GM12865 (cell line): ENCODE data around the gene ITGBL1.

Experiments used
- DNase-seq: peaks from one replicate; pipeline ENCODE4 v3.0.0; 2010; ENCODE audit warnings: low read depth
- H3K4me3 ChIP-seq: 2 replicates; pipeline ENCODE4 v1.5.1; 2011; ENCODE audit warnings: mild to moderate bottlenecking, low read depth, low read length, control low read depth
- CTCF ChIP-seq: IDR thresholded peaks from 2 replicates; pipeline ENCODE4 v1.5.1; 2011; ENCODE audit warnings: low read length, control low read depth, low read depth, inconsistent platforms; ENCODE audit not compliant: insufficient read depth; ENCODE audit errors: missing control alignments

Gene ITGBL1

GRCh38 chr13:101749584-101749983, 297.1 kb downstream of the ITGBL1 start:
- TF ChIP-seq CTCF, result no peak
- no peak for DNase-seq

GRCh38 chr13:101751488-101751887, 299.0 kb downstream of the ITGBL1 start:
- no peak overlapping the region for H3K4me3 ChIP-seq
- DNase-seq, result peak; percentile 30
- TF ChIP-seq CTCF, result no peak

More at GRCh38 chr13:101749584-101749983, 297.1 kb downstream of the ITGBL1 start:
- no peak overlapping the region for H3K4me3 ChIP-seq

GRCh38 chr13:101752432-101752831, 300.0 kb downstream of the ITGBL1 start:
- H3K4me3 ChIP-seq, result no peak overlapping the region
- DNase-seq, result no peak
- no peak for TF ChIP-seq CTCF

GRCh38 chr13:101755228-101755887, 302.9 kb downstream of the ITGBL1 start:
- H3K4me3 ChIP-seq, result no peak overlapping the region
- no peak for TF ChIP-seq CTCF
- DNase-seq, result no peak

GRCh38 chr13:101757446-101758039, 305.1 kb downstream of the ITGBL1 start:
- TF ChIP-seq CTCF, result peak; percentile 42
- H3K4me3 ChIP-seq, result no peak overlapping the region
- DNase-seq, result peak; percentile 36

- no peak overlapping the region for H3K4me3 ChIP-seq
- no peak for DNase-seq
- no peak for TF ChIP-seq CTCF
Observed at GRCh38 chr13:101763191-101763590, 310.7 kb downstream of the ITGBL1 start.
